Midbrain (tissue), 1 donor: ENCODE results near the gene PRTG.

Experiments
- DNase-seq: peaks from one replicate; lab custom pipeline; 2025; lab: John Stamatoyannopoulos, UW

The PRTG gene

GRCh38 chr15:55564347-55565145 lies 178.4 kb downstream of the PRTG start:
- DNase-seq, result no peak

DNA sequence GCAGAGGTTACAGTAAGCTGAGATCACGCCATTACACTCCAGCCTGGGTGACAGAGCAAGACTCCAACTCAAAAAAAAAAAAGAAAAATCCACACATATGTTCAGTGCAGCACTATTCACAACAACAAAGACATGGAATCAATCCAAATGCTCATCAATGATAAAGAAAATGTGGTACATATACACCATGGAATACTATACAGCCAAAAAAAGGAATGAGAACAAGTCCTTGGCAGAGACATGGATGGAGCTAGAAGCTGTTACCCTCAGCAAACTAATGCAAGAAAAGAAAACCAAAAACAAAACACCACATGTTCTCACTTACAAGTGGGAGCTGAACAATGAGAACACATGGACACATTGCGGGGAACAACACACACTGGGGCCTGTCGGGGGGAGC lies 180.4 kb downstream of the PRTG start:
- DNase-seq, result no peak
